T-cell (primary cell): ENCODE results near the gene FRG1. TPM values are rescaled to one million over a fixed set of nuclear protein-coding genes. Genes with fewer than 3 reads are reported as not detected.
"Not testable (repeated sequence)": the region's sequence is repeated elsewhere in the genome, so short reads cannot be mapped to it uniquely, and the experiment has no call there.

Source experiments
- ATAC-seq, 4 experiments: fragments of 200-7000 bp in 3 of 4; fragments of 150-1000 bp in 1 of 4; cut with Tn5 transposase; replicated peaks in 1 of 4; 1 replicate in 3 of 4; 2 replicates in 1 of 4; pipeline ENCODE4 v1.10.0; 2021; ENCODE audit warnings: moderate library complexity in 3 of 4, mild to moderate bottlenecking in 2 of 4, moderate number of reproducible peaks in 1 of 4
- CTCF ChIA-PET, 2 donors: fragments of 300-600 bp; sonication (Branson Sonifier 250); formaldehyde crosslinking; loops; one replicate each; lab custom pipeline; 2022; ENCODE audit warnings: antibody characterized with exemption in 2 of 2; lab: Charles Lee
- POLR2A ChIA-PET, 2 donors: fragments of 300-600 bp; sonication (Branson Sonifier 250); formaldehyde crosslinking; loops; one replicate each; lab custom pipeline; 2022; ENCODE audit warnings: antibody characterized with exemption in 2 of 2; lab: Charles Lee
- DNase-seq, 35 experiments: peaks; one replicate each; pipeline versions ENCODE4 v3.0.0 to v3.0.0-alpha.2; 2013 to 2023
- H3K27ac ChIP-seq: one replicate; pipeline ENCODE4 v1.5.1; 2013; ENCODE audit warnings: low read length
- H3K27me3 ChIP-seq, 2 experiments: replicated peaks in 1 of 2; 1 replicate in 1 of 2; 2 replicates in 1 of 2; pipeline versions ENCODE4 v1.6.1 to v1.7.0; 2013; ENCODE audit warnings: low read length in 1 of 2, mixed read lengths in 1 of 2; ENCODE audit not compliant: control insufficient read depth in 2 of 2, insufficient read depth in 2 of 2; ENCODE audit errors: extremely low read depth in 1 of 2
- H3K36me3 ChIP-seq, 2 donors: 1 replicate in 1 of 2; 2 replicates in 1 of 2; pipeline versions ENCODE4 v1.6.1 to v1.7.0; 2013; ENCODE audit warnings: low read length in 1 of 2; ENCODE audit not compliant: control insufficient read depth in 2 of 2, insufficient read depth in 1 of 2; ENCODE audit errors: extremely low read depth in 1 of 2
- H3K4me1 ChIP-seq, 2 experiments: 1 replicate in 1 of 2; 2 replicates in 1 of 2; pipeline versions ENCODE4 v1.6.1 to v1.7.0; 2013; ENCODE audit warnings: low read length in 2 of 2, mixed read lengths in 1 of 2; ENCODE audit not compliant: insufficient read depth in 2 of 2, control insufficient read depth in 1 of 2; ENCODE audit errors: extremely low read depth in 1 of 2
- H3K4me3 ChIP-seq, 2 donors: 1 replicate in 1 of 2; 2 replicates in 1 of 2; pipeline versions ENCODE4 v1.5.1 to v1.7.0; 2013; ENCODE audit warnings: mild to moderate bottlenecking in 2 of 2, low read length in 1 of 2, moderate library complexity in 1 of 2; ENCODE audit not compliant: control insufficient read depth in 1 of 2; ENCODE audit errors: extremely low read depth in 1 of 2
- H3K9me3 ChIP-seq: 2 replicates; pipeline ENCODE4 v1.7.0; 2013
- H3K27ac Mint-ChIP-seq, 2 donors: one replicate each; pipeline ENCODE4 v1.8.0; 2020 to 2021; ENCODE audit warnings: mild to moderate bottlenecking in 2 of 2, mixed read lengths in 2 of 2
- H3K27me3 Mint-ChIP-seq, 2 donors: one replicate each; pipeline ENCODE4 v1.8.0; 2021 to 2022; ENCODE audit warnings: mixed read lengths in 2 of 2
- H3K36me3 Mint-ChIP-seq: one replicate; pipeline ENCODE4 v1.8.0; 2021; ENCODE audit warnings: mixed read lengths
- H3K4me1 Mint-ChIP-seq, 3 donors: one replicate each; pipeline ENCODE4 v1.8.0; 2020 to 2022; ENCODE audit warnings: mixed read lengths in 3 of 3, mild to moderate bottlenecking in 1 of 3
- H3K4me3 Mint-ChIP-seq, 3 donors: one replicate each; pipeline ENCODE4 v1.8.0; 2020 to 2022; ENCODE audit warnings: mild to moderate bottlenecking in 3 of 3, mixed read lengths in 3 of 3, moderate library complexity in 3 of 3
- H3K9me3 Mint-ChIP-seq, 3 donors: one replicate each; pipeline ENCODE4 v1.8.0; 2020 to 2022; ENCODE audit warnings: mixed read lengths in 3 of 3
- WGBS: methylation state at CpG from one replicate; pipeline ENCODE4 v1.1.5; 2013; ENCODE audit warnings: missing lambda C conversion rate; ENCODE audit not compliant: insufficient coverage; 5-methylcytosine and 5-hydroxymethylcytosine counted together
- total RNA-seq, 35 experiments: library from RNA in 6 of 35; stranded (reverse) in 6 of 35; fragments of 120-200 nt in 1 of 35; gene quantifications; one replicate each; pipeline versions ENCODE4 v1.2.1 to v1.2.4 and lab custom pipeline; 2013 to 2026

The FRG1 gene
- total RNA-seq, 5 donors from 2014 or later (not counting 1 experiment from before 2014, with no cell fraction given) = 42.4 to 52.9 (median 49.1) TPM

GRCh38 chr4:189921058-189921457 is 19.6 kb upstream of the FRG1 start:
- Histone ChIP-seq H3K4me1 (no peaks in the 10 kb centered on the region), H3K36me3 (no peaks in the 10 kb centered on the region), H3K4me3 (no peak overlapping the region), H3K9me3 (no peaks in the 10 kb centered on the region), H3K27me3 (no peaks in the 10 kb centered on the region), H3K27ac (no peak overlapping the region)
- H3K4me3 Mint-ChIP-seq = no peak overlapping the region
- POLR2A ChIA-PET = no interaction called here
- no peak overlapping the region for H3K27ac Mint-ChIP-seq
- H3K4me1 Mint-ChIP-seq = no peaks in the 10 kb centered on the region
- H3K9me3 Mint-ChIP-seq = peaks cover 13 to 38% (median 20%) of the 10 kb centered on the region in 3 donors
- no peak for ATAC-seq
- no peaks in the 10 kb centered on the region for H3K27me3 Mint-ChIP-seq
- WGBS = no CpG with 5 or more reads among the region's 1 CpG
- peaks cover 53% of the 10 kb centered on the region for H3K36me3 Mint-ChIP-seq
- CTCF ChIA-PET = no interaction called here
- no peak for DNase-seq

DNA sequence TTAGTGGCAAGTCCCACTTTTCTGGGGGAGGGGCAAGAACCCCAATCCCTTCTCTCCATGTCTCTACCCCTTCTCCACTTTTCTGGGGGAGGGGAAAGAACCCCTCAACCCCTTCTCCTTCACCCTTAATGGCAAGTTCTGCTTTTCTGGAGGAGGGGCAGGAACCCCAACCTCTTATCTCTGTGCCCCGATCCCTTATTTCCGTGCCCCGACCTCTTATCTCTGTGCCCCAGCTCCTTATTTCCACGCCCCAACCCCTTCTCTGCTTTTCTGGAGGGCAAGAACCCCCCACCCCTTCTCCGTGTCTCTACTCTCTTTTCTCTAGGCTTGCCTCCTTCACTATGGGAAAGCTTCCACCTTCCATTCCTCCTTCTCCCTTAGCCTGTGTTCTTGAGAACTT is 13.9 kb upstream of the FRG1 start:
- H3K4me1 Mint-ChIP-seq, POLR2A ChIA-PET, DNase-seq, H3K27ac ChIP-seq, H3K4me3 ChIP-seq, H3K27me3 Mint-ChIP-seq, H3K4me3 Mint-ChIP-seq, H3K27me3 ChIP-seq, H3K4me1 ChIP-seq, ATAC-seq, CTCF ChIA-PET, H3K9me3 ChIP-seq, H3K27ac Mint-ChIP-seq, H3K36me3 ChIP-seq: not testable (repeated sequence)
- Mint-ChIP-seq H3K9me3 (peaks cover 5 to 15% (median 8%) of the 10 kb centered on the region in 3 donors), H3K36me3 (peaks cover 59% of the 10 kb centered on the region)
- WGBS = 88% methylated on average over 4 of the region's 5 CpGs

GRCh38 chr4:189941005-189941450 is 356 bp downstream of the FRG1 start:
- Histone ChIP-seq H3K4me3 (peak overlapping the region; percentile 78 to 92), H3K27me3 (no peaks in the 10 kb centered on the region), H3K27ac (peak overlapping the region; percentile 86), H3K36me3 (no peaks in the 10 kb centered on the region), H3K9me3 (no peaks in the 10 kb centered on the region), H3K4me1 (peaks cover 7 to 10% of the 10 kb centered on the region in 2 experiments)
- peaks cover 0 to 2% of the 10 kb centered on the region in 2 donors for H3K27me3 Mint-ChIP-seq
- DNase-seq = no peak
- peak overlapping the region; percentile 95 to 97 (median 97) for H3K4me3 Mint-ChIP-seq
- peak in 2 of 4 experiments; percentile 1 to 30 for ATAC-seq
- H3K36me3 Mint-ChIP-seq = peaks cover 30% of the 10 kb centered on the region
- ChIA-PET CTCF (no interaction called here), POLR2A (no interaction called here)
- 0% methylated on average over 29 of the region's 31 CpGs for WGBS
- H3K9me3 Mint-ChIP-seq = peaks cover 0 to 10% (median 7%) of the 10 kb centered on the region in 3 donors
- peaks cover 56 to 63% (median 57%) of the 10 kb centered on the region in 3 donors for H3K4me1 Mint-ChIP-seq
- H3K27ac Mint-ChIP-seq = peak overlapping the region; percentile 96 to 98

GRCh38 chr4:189942412-189942811 is 1.7 kb downstream of the FRG1 start:
- ATAC-seq, H3K27me3 ChIP-seq, H3K27ac ChIP-seq, H3K27me3 Mint-ChIP-seq, H3K4me1 ChIP-seq, H3K36me3 ChIP-seq, H3K9me3 Mint-ChIP-seq, H3K4me3 ChIP-seq, POLR2A ChIA-PET, DNase-seq, H3K9me3 ChIP-seq, H3K27ac Mint-ChIP-seq, CTCF ChIA-PET: not testable (repeated sequence)
- WGBS = no CpG with 5 or more reads among the region's 3 CpGs
- Mint-ChIP-seq H3K36me3 (peaks cover 30% of the 10 kb centered on the region), H3K4me3 (peak overlapping the region; percentile 67 to 97 (median 77)), H3K4me1 (peaks cover 68 to 75% (median 68%) of the 10 kb centered on the region in 3 donors)

DNA sequence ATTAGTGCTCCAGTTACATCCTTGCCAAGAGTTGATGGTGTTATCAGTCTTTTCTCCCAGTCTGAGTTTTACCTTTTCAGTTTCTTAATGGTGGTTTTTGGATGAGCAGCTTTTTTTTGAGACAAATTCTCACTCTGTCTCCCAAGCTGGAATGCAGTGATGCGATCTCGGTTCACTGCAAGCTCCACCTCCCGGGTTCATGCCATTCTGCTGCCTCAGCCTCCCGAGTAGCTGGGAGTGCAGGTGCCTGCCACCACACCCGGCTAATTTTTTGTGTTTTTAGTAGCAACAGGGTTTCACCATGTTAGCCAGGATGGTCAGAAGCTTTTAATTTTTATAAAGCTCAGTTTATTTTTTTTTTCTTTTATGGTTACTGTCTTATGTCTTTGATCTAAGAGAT is 3.4 kb downstream of the FRG1 start:
- H3K4me3 Mint-ChIP-seq = peak overlapping the region in 1 of 3 donors; percentile 8
- DNase-seq, H3K27me3 Mint-ChIP-seq, H3K36me3 ChIP-seq, H3K9me3 ChIP-seq, H3K4me3 ChIP-seq, H3K27me3 ChIP-seq, ATAC-seq, POLR2A ChIA-PET, H3K27ac ChIP-seq, H3K27ac Mint-ChIP-seq, CTCF ChIA-PET, H3K9me3 Mint-ChIP-seq: not testable (repeated sequence)
- 92% methylated on average over 5 of the region's 5 CpGs for WGBS
- H3K36me3 Mint-ChIP-seq = peaks cover 44% of the 10 kb centered on the region
- peaks cover 7 to 13% of the 10 kb centered on the region in 2 experiments for H3K4me1 ChIP-seq
- peaks cover 82 to 89% (median 83%) of the 10 kb centered on the region in 3 donors for H3K4me1 Mint-ChIP-seq

- H3K9me3 ChIP-seq, H3K27me3 Mint-ChIP-seq, H3K4me1 ChIP-seq, H3K27ac Mint-ChIP-seq, H3K9me3 Mint-ChIP-seq, ATAC-seq, H3K4me3 Mint-ChIP-seq, H3K4me3 ChIP-seq, DNase-seq, POLR2A ChIA-PET, H3K27me3 ChIP-seq, H3K27ac ChIP-seq, CTCF ChIA-PET, H3K36me3 ChIP-seq: not testable (repeated sequence)
- H3K36me3 Mint-ChIP-seq = peaks cover 53% of the 10 kb centered on the region
- WGBS = 100% methylated on average over 4 of the region's 13 CpGs
- peaks cover 70 to 79% (median 72%) of the 10 kb centered on the region in 3 donors for H3K4me1 Mint-ChIP-seq
These were observed 6.2 kb downstream of the FRG1 start for GRCh38 chr4:189946906-189947305.

DNA sequence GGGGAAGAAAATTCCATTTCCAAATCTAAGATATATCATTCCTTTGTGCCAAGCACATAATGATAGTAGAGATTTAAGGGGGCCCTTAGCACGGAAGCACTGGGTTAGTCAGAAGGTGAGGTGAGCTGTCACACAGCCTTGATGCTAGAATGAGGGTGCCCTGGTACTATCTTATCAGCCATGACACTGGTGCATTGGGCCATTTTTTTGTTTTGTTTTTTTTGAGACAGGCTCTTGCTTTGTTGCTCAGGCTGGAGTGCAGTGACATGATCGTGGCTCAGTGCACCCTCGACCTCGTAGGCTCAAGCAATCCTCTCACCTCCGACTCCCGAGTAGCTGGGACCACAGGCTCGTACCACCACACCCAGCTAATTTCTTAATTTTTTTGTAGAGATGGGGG is 7.8 kb downstream of the FRG1 start:
- peaks cover 51% of the 10 kb centered on the region for H3K36me3 Mint-ChIP-seq
- H3K27ac Mint-ChIP-seq, H3K4me1 ChIP-seq, DNase-seq, CTCF ChIA-PET, ATAC-seq, H3K9me3 Mint-ChIP-seq, H3K36me3 ChIP-seq, H3K27ac ChIP-seq, H3K4me3 Mint-ChIP-seq, H3K9me3 ChIP-seq, H3K27me3 ChIP-seq, H3K27me3 Mint-ChIP-seq, POLR2A ChIA-PET, H3K4me3 ChIP-seq: not testable (repeated sequence)
- peaks cover 54 to 65% (median 59%) of the 10 kb centered on the region in 3 donors for H3K4me1 Mint-ChIP-seq
- WGBS = 100% methylated on average over 1 of the region's 7 CpGs
